IPS DF 6.9 (cell line): ENCODE results near the gene ERVFRD-1.
"Not testable (repeated sequence)": the region's sequence is repeated elsewhere in the genome, so short reads cannot be mapped to it uniquely, and the experiment has no call there.

ENCODE experiments used
- DNase-seq: peaks from one replicate; pipeline ENCODE4 v3.0.0-alpha.2; 2013; ENCODE audit warnings: low read depth, low spot score
- H3K27ac ChIP-seq: one replicate; pipeline ENCODE4 v1.5.1; 2013; ENCODE audit warnings: low read length, control low read depth
- H3K27me3 ChIP-seq: 2 replicates; pipeline ENCODE4 v1.6.1; 2013; ENCODE audit warnings: mild to moderate bottlenecking, low read length; ENCODE audit not compliant: control insufficient read depth, insufficient read depth
- H3K36me3 ChIP-seq: 2 replicates; pipeline ENCODE4 v1.6.1; 2013; ENCODE audit warnings: low read length; ENCODE audit not compliant: control insufficient read depth, insufficient read depth
- H3K4me1 ChIP-seq: 2 replicates; pipeline ENCODE4 v1.6.1; 2013; ENCODE audit warnings: low read length; ENCODE audit not compliant: control insufficient read depth, insufficient read depth
- H3K4me3 ChIP-seq: 2 replicates; pipeline ENCODE4 v1.5.1; 2013; ENCODE audit warnings: mild to moderate bottlenecking, low read length
- H3K9me3 ChIP-seq: 2 replicates; pipeline ENCODE4 v1.6.1; 2013; ENCODE audit warnings: low read length, inconsistent platforms; ENCODE audit not compliant: control insufficient read depth, insufficient read depth
- WGBS: extraction: QIAGEN DNeasy Blood & Tissue Kit; methylation state at CpG from one replicate; pipeline ENCODE4 v1.1.7; 2013; ENCODE audit warnings: mixed read lengths, missing lambda C conversion rate; ENCODE audit not compliant: insufficient read length, insufficient coverage; 5-methylcytosine and 5-hydroxymethylcytosine counted together

ERVFRD-1 gene

GRCh38 chr6:11129908-11130565 lies 18.5 kb upstream of the ERVFRD-1 start:
- H3K9me3 ChIP-seq, result no peaks in the 10 kb centered on the region
- no peak overlapping the region for H3K27ac ChIP-seq
- H3K4me1 ChIP-seq, result no peaks in the 10 kb centered on the region
- H3K36me3 ChIP-seq, result no peaks in the 10 kb centered on the region
- no CpG with 5 or more reads among the region's 1 CpG for WGBS
- no peak overlapping the region for H3K4me3 ChIP-seq
- no peak for DNase-seq
- no peaks in the 10 kb centered on the region for H3K27me3 ChIP-seq

DNA sequence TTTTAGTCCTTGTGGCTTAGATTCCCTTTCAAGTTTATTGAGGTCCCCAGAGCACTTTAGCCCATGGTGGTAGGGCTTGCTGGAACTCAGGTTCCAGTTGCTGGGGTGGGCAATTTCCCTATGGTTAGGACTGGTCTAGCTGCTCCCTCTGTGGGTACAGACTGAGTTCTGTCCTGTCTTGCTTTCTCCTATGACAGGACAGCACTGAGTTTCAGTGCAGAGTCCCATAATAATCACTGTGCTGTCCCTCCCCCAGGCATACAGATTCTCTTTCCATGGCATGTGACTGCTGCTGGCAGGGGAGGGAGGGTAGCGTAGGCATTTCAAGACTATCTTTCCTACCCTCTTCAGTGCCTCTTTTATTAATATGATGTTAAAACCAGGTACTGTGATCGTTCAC lies 17.1 kb upstream of the ERVFRD-1 start:
- H3K4me1 ChIP-seq, result no peaks in the 10 kb centered on the region

DNA sequence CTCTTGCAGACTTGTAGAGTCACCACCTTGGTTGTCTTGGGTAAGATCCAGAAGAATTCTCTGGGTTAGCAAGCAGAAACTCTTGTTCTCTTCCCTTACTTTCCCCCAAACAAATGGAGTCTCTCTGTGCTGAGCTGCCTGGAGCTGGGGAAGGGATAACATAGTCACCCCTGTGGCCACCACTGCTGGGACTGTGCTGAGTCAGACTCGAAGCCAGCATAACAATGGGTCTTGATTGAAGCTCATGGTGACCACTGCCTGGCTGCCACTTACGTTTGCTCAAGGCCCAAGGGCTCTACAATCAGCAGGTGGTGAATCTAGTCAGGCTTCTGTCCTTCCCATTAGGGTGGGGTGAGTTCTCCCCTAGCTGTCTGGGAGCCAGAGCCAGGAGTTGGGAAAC lies 15.4 kb upstream of the ERVFRD-1 start:
- Histone ChIP-seq H3K36me3 (no peaks in the 10 kb centered on the region), H3K4me3 (no peak overlapping the region), H3K9me3 (no peaks in the 10 kb centered on the region), H3K4me1 (no peaks in the 10 kb centered on the region), H3K27me3 (no peaks in the 10 kb centered on the region), H3K27ac (no peak overlapping the region)
- no peak for DNase-seq
- WGBS, result no CpG with 5 or more reads among the region's 2 CpGs

More for the DNA sequence above, 17.1 kb upstream of the ERVFRD-1 start:
- no CpG with 5 or more reads among the region's 2 CpGs for WGBS
- no peaks in the 10 kb centered on the region for H3K36me3 ChIP-seq
- H3K27me3 ChIP-seq, result no peaks in the 10 kb centered on the region
- no peaks in the 10 kb centered on the region for H3K9me3 ChIP-seq
- DNase-seq, result no peak
- H3K27ac ChIP-seq, result no peak overlapping the region
- no peak overlapping the region for H3K4me3 ChIP-seq

DNA sequence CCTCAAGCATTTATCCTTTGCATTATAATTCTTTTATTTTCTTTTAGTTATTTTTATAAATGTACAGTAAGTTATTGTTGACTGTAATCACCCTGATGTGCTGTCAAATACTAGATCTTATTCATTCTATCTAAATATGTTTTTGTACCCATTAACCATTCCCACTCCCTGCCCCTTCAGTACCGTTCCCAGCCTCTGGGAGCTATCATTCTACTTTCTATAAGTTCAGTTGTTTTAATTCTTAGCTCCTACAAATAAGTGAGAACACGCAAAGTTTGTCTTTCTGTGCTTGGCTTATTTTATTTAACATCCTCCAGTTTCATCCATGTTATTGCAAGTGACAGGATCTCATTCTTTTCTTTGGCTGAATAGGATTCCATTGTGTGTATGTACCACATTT lies 12.5 kb upstream of the ERVFRD-1 start:
- Histone ChIP-seq H3K4me1 (no peaks in the 10 kb centered on the region), H3K27ac (no peak overlapping the region), H3K27me3 (no peaks in the 10 kb centered on the region), H3K36me3 (no peaks in the 10 kb centered on the region), H3K4me3 (no peak overlapping the region), H3K9me3 (no peaks in the 10 kb centered on the region)
- no peak for DNase-seq
- no CpG with 5 or more reads among the region's 2 CpGs for WGBS

- Histone ChIP-seq H3K36me3 (no peaks in the 10 kb centered on the region), H3K4me3 (no peak overlapping the region), H3K27ac (no peak overlapping the region), H3K9me3 (no peaks in the 10 kb centered on the region), H3K27me3 (no peaks in the 10 kb centered on the region), H3K4me1 (no peaks in the 10 kb centered on the region)
- WGBS, result no CpG with 5 or more reads among the region's 1 CpG
- no peak for DNase-seq
Observed at GRCh38 chr6:11122380-11122779, 10.9 kb upstream of the ERVFRD-1 start.

DNA sequence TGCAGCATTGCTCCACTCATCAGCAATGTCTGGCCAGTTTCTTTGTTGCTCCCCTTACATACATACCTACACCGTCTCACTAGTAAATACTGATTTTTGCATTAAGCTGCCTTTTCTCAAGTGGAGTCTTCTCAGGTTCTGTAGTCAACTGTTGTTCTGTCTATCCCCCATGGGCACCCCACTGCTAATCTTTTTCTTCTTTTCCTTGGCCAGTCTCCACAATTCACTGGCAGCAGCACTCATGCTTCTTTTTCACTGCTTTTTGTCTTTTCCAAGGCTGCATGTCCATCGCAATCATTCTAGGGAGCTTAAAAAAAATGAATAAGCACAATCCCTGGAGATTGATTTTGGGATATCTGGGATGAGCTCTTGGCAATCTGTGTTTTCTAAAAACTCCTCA lies 10.3 kb upstream of the ERVFRD-1 start:
- no peaks in the 10 kb centered on the region for H3K9me3 ChIP-seq
- H3K36me3 ChIP-seq, result no peaks in the 10 kb centered on the region
- WGBS, result no CpG with 5 or more reads among the region's 2 CpGs
- no peaks in the 10 kb centered on the region for H3K4me1 ChIP-seq
- H3K27ac ChIP-seq, result no peak overlapping the region
- DNase-seq, result no peak
- H3K4me3 ChIP-seq, result no peak overlapping the region
- H3K27me3 ChIP-seq, result no peaks in the 10 kb centered on the region

DNA sequence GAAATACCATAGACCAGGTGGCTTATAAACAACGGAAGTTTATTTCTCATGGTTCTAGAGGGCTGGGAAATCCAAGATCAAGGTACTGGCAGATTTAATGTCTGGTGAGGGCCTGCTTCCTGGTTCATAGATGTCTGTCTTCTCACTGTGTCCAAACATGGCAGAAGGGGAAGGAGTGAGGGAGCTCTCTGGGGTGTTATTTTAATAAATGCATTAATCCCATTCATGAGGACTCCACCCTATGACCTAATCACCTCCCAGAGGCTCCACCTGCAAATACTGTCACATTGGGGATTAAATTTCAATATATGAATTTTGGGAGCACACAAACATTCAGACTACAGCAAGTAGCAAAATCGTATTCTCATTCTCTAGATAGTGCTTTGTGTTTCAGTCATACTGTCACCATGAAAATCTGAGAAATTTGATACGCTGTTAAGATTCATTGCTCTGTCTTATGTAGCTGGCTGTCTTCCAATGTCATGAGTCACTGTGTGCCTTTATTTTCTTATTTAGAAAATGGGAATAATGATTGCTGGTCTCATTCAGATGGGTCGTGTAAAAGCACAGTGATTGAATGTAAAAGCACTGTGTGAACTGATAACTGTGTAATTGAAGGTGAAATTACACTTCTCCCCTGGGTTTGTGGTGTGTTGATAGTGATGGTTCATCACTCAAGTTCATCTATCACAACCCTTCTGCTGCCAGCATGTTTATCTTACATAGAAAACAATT lies 8.9 kb upstream of the ERVFRD-1 start:
- no peaks in the 10 kb centered on the region for H3K36me3 ChIP-seq
- DNase-seq, result no peak
- no peaks in the 10 kb centered on the region for H3K27me3 ChIP-seq
- no peak overlapping the region for H3K4me3 ChIP-seq
- H3K9me3 ChIP-seq, result no peaks in the 10 kb centered on the region
- WGBS, result no CpG with 5 or more reads among the region's 4 CpGs
- no peaks in the 10 kb centered on the region for H3K4me1 ChIP-seq
- no peak overlapping the region for H3K27ac ChIP-seq

DNA sequence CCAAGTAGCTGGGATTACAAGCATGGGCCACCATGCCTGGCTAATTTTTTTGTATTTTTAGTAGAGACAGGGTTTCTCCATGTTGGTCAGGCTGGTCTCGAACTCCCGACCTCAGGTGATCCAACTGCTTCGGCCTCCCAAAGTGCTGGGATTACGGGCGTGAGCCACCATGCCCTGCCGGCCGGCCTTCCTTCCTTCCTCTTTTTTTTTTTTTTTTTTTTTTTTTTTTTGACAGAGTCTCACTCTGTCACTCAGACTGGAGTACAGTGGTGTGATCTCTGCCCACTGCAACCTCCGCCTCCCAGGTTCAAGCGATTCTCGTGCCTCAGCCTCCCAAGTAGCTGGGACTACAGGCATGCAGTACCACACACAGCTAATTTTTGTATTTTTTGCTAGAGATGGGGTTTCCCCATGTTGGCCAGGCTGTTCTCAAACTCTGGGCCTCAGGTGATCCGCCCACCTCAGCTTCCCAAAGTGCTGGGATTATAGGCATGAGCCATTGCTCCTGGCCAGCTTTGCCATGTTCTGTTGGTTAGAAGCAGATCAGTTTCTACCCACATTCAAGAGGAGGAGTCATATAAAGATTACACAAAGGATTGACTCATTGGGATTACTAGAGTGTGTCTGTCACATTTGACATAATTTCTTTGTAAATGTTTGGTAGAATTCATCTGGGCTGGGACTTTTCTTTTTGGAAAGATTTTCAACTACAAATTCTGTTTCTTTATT lies 4.4 kb upstream of the ERVFRD-1 start:
- H3K4me3 ChIP-seq, DNase-seq, H3K4me1 ChIP-seq, H3K36me3 ChIP-seq, H3K27me3 ChIP-seq, H3K9me3 ChIP-seq, H3K27ac ChIP-seq: not testable (repeated sequence)
- no CpG with 5 or more reads among the region's 11 CpGs for WGBS

- H3K9me3 ChIP-seq, result no peaks in the 10 kb centered on the region
- DNase-seq, result no peak
- WGBS, result no CpG with 5 or more reads among the region's 4 CpGs
- H3K27ac ChIP-seq, result no peak overlapping the region
- peaks cover 4% of the 10 kb centered on the region; the same call in 1 of the 2 replicates for H3K4me1 ChIP-seq
- no peak overlapping the region for H3K4me3 ChIP-seq
- no peaks in the 10 kb centered on the region for H3K27me3 ChIP-seq
- no peaks in the 10 kb centered on the region for H3K36me3 ChIP-seq
Observed at GRCh38 chr6:11113038-11113437, 1.5 kb upstream of the ERVFRD-1 start.

DNA sequence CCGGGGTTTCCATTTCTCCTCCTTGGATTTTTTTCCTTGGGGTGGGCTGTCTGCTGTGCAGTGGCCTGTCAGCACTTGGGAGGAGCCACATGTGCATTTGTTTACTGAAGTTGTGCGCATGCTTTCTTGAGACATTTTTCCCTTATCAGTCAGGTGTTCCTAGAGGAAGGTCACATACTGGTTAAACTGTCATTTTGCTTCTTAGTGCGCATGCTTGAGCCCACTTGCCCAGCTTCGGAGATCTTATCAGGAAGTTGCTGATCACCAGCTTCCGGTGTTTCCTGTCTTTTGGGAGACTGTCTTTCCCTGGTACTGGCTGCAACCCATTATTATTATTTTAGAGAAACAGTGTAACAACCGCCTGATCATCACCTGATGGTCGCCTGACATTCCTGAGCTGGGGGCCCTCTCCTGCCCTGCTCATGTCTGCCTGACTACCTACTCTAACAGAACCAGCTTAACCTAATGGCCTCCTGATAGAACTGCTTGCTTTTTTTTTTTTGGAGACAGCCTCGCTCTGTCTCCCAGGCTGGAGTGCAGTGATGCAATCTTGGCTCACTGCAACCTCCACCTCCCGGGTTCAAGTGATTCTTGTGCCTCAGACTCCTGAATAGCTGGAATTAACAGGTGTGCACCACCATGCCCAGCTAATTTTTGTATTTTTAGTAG lies 378 bp upstream of the ERVFRD-1 start:
- no peaks in the 10 kb centered on the region for H3K9me3 ChIP-seq
- no CpG with 5 or more reads among the region's 9 CpGs for WGBS
- H3K27me3 ChIP-seq, result no peaks in the 10 kb centered on the region
- H3K27ac ChIP-seq, result no peak overlapping the region
- no peak overlapping the region for H3K4me3 ChIP-seq
- H3K4me1 ChIP-seq, result peaks cover 5% of the 10 kb centered on the region; the same call in 1 of the 2 replicates
- no peak for DNase-seq
- H3K36me3 ChIP-seq, result no peaks in the 10 kb centered on the region
